NCI-H1694 treated with DMSO at 0.1 percent for 48 hours (cell line): Measurements from ENCODE around the gene GPR158.

Experiments
- DNase-seq: peaks from one replicate; lab custom pipeline; 2025; lab: John Stamatoyannopoulos, UW

GPR158 gene

DNA sequence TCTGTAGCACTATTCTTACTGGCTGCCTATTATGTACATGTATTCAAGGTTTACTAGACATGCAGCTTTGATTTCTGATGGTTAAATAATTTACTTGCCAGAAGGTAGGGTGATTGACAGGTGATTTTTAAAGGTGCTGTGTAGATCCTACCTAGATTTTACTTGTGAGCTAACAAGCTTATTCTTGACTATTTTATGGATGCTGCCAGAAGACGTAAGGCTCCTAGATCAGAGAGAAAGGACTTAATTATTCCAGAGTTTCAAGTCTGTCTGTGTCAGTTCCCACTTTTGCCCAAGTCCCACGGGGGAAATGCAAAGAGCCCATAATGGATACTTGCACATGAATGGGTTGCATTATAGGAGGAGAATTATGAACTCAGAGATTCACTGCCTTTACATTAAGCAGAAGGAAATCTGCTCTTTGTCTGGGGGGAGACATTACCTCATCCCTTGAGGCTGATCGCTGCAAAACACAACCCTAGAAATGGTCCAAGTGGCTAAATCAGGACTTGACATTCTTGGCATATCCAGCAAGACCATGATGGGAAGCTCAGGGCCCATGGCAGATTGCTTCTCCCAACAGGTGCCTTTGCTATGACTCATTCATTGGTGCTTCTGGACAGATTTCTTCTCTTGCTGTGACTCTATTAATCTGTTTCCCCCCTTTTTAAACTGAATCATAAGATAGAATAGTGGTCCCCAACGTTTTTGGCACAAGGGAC lies 32.1 kb downstream of the GPR158 start:
- DNase-seq, result no peak

DNA sequence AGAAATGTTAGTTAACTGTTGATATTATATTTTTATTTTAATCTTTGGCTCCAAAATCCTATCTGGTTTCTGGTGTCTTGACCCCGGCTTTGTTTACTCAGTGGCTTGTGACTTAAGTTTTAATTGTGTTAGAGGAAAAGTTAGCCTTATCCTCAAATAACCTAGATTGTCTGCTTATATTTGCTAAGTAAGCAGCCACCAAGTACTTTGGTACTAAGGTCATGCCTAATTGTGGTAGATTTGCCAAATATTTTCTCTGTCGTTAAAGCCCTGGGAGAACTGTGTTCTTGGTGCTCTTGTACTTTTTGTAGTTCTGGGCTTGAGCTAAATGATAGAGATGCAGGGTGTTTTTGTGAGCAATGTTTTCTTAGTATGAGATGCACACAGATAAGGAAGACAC lies 34.8 kb downstream of the GPR158 start:
- DNase-seq, result no peak

DNA sequence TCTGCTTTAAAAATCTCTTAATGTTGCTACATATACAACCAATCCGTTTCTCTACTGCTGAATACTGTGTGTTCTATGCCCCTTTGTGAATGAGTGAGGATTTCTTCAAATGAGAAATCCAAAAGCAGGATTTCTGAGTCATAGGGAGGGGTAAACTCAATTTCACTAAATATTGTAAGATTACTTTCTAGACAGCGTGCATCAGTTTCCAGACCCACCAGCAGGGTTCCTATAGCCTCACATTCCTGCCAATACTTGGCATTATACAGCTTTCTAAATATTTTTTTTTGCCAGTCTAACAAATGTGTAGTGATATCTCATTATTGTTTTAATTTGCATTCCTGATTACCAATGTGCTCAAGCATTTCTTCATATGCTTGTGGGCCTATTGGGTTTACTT lies 35.5 kb downstream of the GPR158 start:
- no peak for DNase-seq

DNA sequence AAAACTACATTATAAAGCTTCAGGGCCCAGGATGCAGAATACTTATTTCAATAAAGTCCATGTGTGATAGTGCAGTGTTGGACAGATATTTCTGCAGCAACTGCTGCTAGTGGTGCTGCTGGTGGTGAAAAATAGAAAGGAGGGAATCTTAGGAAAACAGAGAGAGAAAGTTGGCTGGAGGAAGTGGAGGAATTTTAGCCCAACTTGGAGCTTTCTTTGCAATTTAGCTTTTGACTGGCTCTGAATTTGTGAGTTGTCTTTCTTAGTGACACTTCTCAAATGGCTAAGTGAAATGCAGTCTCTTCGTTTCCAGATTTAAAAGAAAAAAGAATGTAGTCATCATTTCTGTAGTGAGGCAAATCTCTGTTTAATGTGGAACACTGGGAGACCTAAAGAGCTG lies 45.4 kb downstream of the GPR158 start:
- no peak for DNase-seq

DNA sequence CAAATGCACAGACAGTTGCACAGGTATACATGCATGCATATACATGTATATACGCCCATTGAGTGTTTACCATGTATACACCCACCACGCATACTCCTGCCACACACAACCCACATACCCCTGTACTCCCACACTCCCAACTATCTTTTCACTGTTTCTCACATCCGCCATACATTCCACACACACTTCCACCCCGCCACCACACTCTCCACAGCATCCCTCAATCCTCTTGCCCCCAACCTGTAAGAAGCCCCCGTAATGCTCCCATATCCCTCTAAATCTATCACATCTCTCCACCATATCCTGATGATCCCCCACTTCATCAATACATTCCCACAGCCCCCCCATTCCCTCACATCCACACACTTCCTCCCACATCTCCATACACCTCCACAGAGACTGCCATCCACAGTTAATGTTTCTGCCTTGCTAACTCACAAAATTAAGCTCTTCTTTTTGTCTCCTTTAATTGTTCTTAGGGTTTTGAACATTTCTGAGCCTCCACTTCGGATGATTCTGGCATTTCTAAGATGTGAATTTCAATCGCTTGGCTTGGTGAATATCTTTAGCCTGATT lies 47.4 kb downstream of the GPR158 start:
- no peak for DNase-seq

DNA sequence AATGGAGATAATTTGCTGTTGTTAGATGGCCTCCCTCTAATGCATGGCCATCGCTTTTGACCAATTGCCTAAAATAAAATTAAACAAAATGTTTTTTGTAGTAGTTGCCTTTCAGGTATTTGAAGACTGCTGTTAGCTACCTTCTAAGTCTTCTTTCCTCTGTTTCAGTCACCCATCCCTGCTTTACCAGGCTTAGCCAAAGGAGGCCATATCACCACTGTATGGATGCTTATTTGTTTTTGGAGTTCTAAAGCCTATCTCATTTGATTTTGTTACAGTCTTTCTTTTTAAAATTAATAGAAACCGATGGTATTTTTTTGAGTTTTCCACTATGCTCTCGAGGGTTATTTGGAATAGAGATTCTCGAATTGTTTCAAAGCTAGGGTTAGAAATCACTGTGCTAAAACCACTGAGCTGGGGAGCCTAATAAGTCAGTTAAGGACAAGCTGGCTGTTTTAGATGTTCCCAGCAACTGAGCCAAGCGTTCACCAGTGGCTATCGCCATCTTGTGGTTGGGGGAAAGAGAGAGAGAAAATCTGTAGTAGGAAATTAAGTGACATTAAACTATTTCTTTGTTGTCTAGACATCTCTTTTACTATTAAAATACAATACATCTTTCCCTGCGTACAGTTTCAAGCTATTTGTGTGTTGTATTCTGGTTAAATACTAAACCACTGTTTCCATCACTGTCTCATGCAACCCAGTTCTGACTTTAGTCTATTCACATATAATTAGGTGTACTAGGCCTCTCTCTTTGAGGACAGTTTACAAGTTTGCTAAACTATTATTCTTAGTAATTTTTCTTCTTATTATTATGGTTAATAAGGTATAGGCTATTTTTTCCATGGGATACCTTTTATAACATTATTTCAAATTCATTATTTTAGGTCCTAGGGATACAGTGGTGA lies 52.2 kb downstream of the GPR158 start:
- DNase-seq, result no peak

DNA sequence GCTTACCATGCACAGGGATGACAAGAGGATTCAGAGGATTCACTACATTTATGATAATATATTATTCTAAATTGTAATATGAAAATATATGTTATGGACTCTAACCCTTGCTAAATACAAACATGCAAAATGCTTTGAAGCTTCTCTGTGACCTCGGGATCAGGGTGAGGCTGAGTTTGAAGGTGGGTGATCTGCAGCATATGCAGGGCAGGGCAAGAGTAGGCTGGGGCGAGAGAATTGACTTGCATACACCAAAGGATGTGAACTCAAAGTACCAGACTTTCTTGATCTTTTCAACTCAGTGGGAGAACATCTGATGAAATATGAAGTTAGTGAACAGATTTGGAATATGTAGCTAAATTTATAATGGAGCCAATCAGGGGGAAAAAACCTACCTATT lies 57.0 kb downstream of the GPR158 start:
- DNase-seq, result no peak

DNA sequence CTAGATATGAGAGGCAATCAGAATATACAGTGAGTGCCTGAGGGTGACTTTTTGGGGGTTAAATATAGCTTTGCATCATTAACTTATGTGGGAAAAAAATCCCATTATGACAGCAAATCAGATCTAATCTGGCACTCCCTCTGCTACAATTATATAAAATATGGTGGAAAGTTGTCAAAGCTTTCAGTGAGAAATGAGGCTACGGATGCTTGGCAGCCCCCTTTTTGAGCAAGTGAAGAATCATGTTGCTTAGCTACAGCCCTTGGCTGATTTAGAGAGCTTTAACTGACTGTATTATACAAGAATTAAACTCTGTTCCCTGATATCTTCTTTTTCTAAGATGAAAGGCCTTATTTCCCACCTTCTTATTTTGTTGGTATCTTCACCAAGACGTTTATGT lies 57.4 kb downstream of the GPR158 start:
- no peak for DNase-seq

DNA sequence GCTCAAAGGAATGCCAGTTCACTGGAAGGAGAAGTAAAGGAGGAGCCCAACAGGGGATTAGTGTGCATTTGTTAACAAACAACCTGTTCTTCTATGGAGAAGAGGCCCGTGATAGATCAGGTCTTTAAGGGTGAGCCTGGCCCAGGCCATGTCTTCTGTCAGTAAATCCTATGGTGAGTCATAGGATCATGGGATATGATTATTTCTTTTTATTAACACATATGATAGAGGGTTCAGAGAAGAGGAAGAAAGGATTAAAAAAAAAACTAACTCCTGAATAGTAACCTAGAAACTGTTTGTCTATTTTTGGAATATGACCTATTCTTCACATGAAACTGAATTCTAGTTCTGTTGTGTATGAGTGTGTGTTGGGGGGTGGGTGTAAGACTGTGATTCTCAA lies 70.4 kb downstream of the GPR158 start:
- DNase-seq, result no peak

DNA sequence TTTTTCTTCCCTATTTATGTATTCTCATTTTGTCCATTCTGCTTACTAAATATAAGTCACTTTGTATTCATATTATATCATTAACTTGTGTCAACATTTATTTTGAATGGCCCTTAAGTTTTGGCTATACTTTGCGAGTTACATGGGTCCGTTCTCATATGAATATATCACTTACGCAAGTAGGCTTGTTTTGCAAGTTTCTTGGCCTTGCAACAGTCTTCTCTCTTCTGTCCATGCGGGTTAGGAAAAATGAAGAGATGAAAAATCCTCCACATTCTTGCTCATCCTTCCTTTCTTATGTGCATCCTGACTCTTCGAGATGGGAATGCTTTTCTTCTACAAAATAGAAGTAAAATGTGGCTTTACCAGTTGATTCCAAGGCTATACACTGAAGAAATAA lies 82.8 kb downstream of the GPR158 start:
- DNase-seq, result no peak

DNA sequence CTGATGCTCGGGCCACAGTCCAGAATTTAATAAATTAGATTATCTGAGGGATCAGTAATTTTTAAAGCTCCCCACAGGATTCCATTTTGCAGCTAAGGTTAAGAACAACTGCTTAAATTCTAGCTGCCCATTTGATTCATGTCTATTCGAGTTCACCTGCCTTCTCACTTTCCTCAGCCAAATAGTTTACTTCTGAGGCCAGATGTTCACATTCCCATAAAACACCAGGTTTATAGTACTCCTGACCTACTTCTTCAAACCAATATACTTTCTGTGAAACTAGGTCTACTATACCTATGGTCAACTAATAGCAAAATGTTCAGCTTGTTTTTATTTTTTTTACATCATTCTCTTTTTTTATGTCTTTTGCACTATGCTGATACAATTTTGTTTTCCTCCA lies 86.3 kb downstream of the GPR158 start:
- no peak for DNase-seq

DNA sequence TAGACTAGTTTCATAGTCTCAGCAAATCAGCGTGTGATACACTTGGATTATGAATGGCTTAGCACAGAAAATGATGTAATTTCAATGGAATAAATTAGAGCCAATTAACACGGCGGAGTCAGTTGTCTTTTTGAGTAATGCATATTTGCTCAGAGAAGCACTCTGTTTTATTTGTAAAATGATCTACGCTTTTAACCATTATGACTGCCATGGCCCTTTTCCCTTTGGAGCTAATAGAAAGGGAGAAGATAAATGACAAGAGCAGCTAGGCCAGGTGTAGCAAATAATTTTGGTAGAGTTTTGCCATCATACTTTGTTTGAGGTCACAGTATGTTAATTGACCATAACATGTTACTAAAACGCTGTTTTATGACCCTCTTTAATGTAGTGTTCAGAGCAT lies 86.8 kb downstream of the GPR158 start:
- no peak for DNase-seq

DNA sequence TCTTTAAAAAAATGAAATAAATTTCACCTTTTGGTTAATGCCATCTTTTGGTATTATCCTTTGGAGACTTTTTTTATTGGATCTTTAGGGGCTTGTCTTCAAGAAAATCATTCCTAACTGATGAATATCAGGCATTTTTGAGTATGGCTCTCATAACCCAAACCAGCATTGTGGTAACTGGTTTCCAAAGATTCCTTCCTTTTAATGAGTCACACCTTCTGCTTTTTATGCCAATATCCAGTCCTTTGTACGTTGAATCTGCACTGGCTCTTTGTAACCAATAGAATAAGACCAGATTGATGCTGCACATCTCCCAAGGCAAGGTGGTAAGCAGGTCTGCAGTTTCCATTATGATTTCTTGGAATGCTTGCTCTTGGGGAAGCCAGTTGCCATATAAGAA lies 89.1 kb downstream of the GPR158 start:
- no peak for DNase-seq

DNA sequence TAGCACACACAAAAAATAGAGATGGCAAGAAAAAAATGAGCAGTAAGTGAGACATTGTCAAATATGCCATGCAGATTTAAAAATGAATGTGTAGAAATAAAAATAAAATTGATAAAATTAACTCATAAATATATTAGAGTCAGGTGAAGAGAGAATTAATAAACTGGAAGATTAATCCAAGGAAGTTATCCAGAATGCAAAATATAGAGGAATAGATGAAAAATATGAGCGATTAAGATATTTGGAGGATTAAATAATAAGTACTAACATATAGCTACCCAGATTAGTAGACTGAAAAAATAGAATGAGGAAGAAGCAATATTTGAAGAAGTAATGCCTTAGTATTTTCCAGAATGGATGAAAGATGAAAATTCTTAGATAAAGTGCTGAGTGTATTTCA lies 103.4 kb downstream of the GPR158 start:
- no peak for DNase-seq

DNA sequence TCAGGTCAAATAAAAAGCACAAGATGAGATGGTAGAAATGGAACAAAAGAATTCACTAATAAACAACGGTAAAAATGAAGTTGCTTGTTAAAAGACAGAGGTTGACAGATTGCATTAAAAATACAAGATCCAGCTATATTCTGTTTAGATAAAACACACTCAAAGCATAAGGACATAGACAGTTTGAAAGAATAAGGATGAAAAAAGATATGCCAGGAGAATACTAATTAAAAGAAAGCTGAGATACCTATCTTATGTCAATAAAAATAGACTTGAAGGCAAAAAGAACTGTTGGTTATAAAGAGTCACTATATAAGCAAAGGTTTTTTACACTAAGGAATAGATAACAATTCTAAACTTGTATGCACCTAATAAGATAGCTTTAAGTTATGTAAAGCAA lies 105.3 kb downstream of the GPR158 start:
- no peak for DNase-seq

DNA sequence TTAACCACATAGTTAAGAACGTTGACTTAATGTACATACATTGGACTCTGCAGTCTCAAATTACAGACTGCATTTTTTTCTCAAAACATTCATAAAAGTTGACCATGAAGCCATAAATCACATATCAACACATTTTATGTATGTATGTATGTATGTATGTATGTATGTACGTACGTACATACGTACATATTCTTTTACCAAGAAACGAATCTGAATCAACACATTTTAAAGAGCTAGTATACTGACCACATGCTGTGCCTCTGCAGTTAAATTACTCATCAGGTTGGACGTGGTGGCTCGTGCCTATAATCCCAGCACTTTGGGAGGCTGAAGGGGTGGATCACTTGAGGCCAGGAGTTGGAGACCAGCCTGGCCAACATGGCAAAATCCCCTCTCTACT lies 105.8 kb downstream of the GPR158 start:
- no peak for DNase-seq

DNA sequence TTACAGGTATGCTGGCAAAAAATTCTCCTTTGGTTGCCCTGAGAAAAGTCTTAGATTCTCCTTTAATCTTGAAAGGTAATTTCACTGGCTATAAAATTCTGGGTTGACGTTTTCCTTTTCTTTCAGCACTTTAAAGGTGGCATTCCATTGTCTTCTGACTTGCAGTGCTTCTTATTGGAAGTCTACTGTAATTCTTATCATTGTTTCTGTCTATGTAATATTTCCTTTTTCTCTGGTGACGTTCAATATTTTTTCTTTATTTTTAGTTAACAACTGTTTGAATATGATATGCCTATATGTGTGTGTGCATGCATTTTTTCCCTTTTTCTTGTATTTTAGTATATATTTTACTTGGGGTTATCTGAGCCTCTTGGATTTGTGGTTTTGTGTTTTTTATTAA lies 111.0 kb downstream of the GPR158 start:
- no peak for DNase-seq

DNA sequence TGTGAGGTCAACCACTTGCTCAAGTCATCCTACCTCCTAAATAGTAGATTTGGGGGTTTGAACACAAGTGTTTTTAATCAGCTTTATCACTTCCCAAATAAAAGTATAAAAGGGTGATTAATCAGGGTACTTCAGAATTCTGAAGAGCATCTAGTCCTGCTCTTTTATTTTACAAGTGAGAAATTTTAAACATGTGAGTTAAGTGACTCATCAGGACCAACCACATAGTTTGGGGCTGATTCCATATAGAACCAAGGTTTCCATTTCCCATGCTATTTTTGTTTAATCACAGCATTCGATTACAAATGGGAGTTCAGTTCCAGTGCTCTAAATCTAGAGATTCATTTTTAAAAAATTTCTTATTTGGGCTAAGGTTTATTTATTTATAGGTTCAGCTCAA lies 113.4 kb downstream of the GPR158 start:
- no peak for DNase-seq

DNA sequence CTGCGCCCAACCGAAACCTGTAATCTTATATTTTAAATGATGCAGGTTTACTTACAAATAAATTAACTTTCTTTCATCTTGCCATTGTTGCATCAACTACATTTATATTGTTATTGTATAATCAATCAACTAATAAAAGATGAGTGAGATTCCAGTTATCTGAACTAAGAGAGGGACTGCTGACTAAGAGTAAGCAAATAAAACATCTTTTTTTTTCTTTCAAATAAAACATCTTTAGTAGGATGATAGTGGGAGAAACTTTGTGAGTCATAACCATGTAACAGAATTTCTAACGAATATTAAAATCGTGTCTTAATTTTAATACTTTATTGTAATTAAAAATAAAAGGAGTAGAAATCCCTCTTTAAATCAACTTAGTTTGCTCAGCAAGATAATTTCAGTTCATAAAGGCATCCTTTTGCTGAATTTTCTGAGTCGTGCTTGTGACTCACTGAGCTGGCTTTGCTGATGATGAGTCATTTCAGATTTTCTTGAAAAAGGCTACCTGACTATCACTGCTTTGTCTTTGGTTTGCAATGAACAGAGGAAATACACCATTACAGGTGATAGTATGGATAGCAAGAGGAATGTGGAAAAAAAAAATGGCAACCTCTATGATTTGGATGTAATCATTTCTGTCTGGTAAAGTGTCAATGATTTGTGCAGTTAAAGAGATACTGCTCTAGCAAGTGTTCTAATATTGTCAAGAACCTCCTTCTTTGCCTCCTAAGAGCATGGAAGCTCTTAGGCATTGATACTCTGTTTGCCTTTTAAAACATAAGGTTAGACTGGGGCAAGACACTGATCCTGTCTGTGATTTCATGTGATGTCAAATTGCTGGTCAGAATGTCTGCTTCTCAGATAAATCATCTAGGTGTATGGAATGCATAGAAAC lies 119.5 kb downstream of the GPR158 start:
- DNase-seq, result no peak

DNA sequence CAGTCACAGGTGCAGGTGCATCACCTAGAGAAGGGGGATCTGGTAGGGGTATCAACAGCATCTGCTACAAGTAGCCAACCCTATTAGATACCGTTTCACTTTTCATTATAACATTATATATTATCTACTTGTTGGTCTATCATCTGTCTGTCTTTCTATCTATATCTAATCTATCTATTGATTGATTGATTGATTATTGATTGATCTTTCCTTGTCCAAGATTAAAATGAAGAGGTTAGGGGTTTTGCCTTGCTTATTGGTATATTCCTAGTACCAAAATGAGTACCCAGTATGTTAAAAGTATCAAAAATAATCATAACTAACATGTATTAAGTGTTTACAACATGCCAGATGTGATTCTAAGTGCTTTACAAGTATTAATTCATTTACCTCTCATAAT lies 121.5 kb downstream of the GPR158 start:
- DNase-seq, result no peak

DNA sequence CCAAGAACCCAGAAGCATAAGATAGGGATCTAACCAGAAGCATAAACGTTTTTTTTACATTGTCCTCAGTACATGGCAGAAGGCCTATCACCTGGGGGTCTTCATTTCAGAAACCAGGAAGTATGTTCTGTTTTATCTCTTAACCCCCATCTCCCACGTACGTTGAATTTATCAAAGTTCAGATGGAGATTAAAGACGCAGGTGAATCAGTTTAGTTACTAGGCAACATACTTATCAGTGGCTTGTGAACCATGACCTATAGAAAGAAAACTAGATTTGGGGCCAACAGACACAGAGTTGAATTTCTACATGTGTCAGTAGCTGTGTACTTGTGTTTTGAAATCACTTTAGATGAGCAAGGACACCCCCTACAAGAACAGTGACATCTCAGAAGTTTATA lies 122.7 kb downstream of the GPR158 start:
- no peak for DNase-seq

DNA sequence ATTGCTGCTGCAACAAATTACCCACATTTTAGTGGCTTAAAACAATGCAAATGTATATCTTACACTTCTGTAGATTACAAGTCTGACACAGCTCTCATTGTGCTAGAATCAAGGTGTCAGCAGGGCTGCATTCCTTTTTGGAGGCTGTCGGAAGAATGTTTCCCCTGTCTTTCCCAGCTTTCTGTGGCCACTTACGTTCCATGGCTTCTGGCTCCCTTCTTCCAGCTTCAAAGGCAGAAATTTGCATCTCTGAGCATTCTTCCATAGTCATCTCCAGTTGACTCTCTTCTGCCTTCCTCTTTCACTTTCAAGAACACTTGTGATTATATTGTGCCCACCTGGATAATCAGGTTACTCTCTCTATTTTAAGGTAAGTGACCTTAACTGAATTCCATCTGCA lies 125.3 kb downstream of the GPR158 start:
- no peak for DNase-seq
